GM19025 (cell line): ENCODE measurements around the gene PRPF4.
"Not testable (repeated sequence)": the region's sequence is repeated elsewhere in the genome, so short reads cannot be mapped to it uniquely, and the experiment has no call there.

Experiments used
- ATAC-seq: cut with Tn5 transposase; IDR thresholded peaks from one replicate; pipeline ENCODE4 v1.9.1; 2021; ENCODE audit warnings: mild to moderate bottlenecking, low read depth, moderate library complexity; ENCODE audit not compliant: unreplicated experiment

PRPF4 gene

GRCh38 chr9:113275157-113276131, at the start of gene PRPF4, which contains the start of gene CDC26:
TSS of gene PRPF4 (plus strand) at chr9:113275658. CDS start at chr9:113275744, 86 bp downstream.
TSS of gene CDC26 (minus strand) at chr9:113275572. CDS start at chr9:113272507, 3,065 bp downstream.
- ATAC-seq, result peak; percentile 98

DNA sequence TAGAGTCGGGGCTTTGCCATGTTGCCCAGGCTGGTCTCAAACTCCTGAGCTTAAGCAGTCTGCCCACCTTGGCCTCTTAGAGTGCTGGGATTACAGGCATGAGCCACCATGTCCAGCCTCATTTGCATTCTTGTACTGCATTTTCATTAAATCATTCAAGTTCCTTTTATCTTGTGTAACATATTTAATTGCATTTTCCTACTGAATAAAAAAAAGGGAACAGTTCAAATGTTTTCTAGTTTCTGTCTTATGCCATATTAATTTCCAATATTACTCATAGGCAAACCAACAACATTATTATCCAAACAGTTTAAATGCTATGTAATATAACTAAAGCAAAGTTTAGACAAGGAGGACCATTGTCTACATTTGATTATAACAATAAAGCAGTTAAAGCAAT, 48.0 kb upstream of the PRPF4 start:
- no peak for ATAC-seq

DNA sequence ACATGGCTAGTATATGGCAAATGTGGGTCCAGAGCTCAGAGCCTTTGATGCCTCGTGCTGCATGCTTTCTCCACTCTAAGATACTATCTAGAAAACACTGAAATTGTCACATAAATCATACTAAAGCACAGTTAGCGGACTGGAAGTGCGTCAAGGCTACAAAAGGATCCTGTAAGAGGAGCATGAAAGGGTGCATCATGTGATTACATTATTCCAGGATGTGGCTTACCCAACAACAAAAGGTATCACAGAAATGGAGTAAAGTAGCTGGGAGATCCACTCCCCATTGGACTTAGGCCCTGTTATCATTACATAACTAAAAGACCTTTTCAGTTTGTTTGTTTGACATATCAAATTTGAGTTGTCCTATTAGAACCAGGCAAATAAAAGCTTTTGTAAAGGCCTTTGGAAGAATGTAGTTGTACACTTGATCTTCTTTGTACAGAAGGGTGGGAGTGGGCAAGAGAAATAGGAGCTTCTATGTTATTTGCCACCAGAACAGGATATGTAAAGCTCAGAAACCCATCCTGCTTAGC, 47.3 kb upstream of the PRPF4 start:
- ATAC-seq, result no peak

DNA sequence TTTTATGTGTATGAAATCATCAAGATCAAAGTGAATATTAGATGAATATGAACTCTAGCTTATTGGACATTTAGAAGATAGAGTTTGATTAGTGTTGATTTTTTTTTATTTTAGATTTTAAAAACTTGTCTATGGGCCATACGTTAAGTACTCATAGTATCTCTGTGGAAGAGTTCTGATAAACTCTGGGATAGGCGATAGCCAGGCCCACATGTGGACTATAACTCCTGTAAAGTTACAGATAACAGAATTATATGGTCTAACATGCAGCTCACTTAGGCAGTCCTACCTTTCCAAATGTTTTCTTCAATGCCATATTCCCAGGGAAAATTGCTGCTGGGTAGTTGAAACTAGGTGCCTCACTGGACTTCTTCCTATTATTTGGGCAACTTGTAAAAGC, 43.8 kb upstream of the PRPF4 start:
- ATAC-seq, result no peak

- ATAC-seq, result not testable (repeated sequence)
Observed at GRCh38 chr9:113235701-113236255, 39.7 kb upstream of the PRPF4 start.

DNA sequence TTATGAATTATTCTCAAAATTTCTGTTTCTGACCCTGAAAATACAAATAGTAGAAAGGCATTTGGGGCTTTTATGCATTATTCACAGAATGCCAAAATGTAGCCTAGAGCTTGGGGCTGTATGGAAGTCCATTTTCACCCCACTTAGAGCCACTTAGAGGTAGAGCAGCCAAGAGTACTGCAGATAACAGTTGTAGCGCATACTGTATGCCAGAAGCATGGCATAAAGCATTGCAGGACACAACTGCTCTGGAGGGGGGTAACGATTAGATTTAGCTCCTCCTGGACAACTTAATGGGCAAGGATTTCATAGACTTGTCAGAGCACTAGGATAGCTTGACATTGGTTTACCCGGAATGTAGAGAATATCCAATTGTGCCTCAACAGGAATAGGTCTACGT, 38.4 kb upstream of the PRPF4 start:
- ATAC-seq, result no peak

GRCh38 chr9:113238202-113238858, 37.1 kb upstream of the PRPF4 start:
- no peak for ATAC-seq

GRCh38 chr9:113238859-113239232, 36.6 kb upstream of the PRPF4 start:
- no peak for ATAC-seq

- ATAC-seq, result no peak
Observed at GRCh38 chr9:113241161-113241560, 34.3 kb upstream of the PRPF4 start.

DNA sequence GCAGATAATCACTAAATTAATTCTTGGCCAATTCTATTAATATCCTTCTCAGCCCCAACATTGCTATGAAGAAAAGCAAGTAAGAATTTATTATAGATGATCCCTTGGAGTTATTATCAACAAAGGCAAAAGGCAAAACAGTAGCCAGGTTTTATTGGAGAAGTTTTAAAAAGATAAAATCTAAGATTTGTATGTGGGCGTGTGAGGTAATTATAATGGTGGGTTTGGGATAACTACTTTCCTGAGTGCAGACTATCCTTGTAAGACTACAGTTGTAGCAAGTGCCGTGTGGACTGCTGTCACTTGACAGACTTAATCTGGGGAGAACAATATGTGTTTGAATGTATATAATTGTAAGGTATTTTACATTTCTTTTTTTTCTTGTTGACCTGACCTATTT, 30.9 kb upstream of the PRPF4 start:
- no peak for ATAC-seq

DNA sequence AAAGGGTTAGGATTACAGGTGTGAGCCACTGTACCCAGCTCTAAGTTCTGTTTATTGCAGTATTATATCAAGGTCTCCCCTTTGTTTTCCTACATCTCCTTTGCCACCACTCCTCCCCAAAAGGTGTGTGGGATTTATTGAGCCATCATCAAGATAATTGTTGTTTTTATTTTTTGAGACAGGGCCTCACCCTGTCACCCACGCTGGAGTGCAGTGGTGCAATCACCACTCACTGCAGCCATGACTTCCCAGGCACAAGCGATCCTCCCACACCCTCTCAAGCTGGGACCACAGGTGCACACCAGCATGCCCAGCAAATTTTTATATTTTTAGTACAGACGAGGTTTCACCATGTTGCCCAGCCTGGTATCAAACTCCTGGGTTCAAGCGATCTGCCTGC, 29.6 kb upstream of the PRPF4 start:
- ATAC-seq, result no peak

- ATAC-seq, result no peak
Observed at GRCh38 chr9:113246928-113247327, 28.5 kb upstream of the PRPF4 start.

GRCh38 chr9:113247640-113248039, 27.8 kb upstream of the PRPF4 start:
- ATAC-seq, result no peak

GRCh38 chr9:113249661-113250060, 25.8 kb upstream of the PRPF4 start:
- not testable (repeated sequence) for ATAC-seq

GRCh38 chr9:113250807-113251206, 24.7 kb upstream of the PRPF4 start:
- no peak for ATAC-seq

DNA sequence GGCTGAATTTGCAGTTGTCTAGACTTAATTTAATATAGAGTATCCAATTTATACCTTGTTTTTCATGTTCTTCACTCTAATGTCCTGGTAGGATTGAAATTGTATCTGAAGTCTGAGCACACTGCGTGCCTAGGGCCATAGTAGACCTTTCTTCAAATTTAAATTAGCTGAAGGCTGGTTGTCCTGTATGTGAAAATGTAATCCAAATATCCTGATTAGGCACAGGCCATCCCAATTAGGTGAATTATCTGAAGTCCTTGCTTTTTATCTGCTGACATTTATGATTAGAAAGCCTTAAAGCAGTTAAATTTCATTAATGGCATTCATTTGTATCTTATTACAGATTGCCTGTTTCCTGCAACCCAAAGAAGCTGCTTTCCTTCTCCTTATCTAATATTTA, 20.5 kb upstream of the PRPF4 start:
- no peak for ATAC-seq

- ATAC-seq, result no peak
Observed at GRCh38 chr9:113255438-113255837, 20.0 kb upstream of the PRPF4 start.

DNA sequence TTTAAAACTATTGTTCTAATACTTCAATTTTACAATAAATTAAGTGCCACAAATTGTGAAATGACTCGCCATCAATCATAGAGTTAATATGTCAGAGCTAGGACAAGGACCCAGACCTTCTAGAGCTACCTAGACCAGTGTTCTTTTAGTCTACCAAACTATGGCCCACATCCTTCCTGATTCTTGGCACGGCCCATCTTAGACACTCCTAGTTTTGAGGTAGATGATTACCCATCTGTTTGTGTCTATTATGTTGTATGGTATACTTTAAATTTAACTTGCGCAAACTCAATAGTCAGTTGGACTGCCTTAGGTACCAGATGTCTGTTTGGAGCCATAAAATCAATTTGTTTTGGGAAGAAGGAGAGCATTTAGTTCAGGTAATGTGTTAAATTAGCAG, 17.6 kb upstream of the PRPF4 start:
- no peak for ATAC-seq

- no peak for ATAC-seq
Observed at GRCh38 chr9:113258282-113258681, 17.2 kb upstream of the PRPF4 start.

GRCh38 chr9:113261917-113262671, 13.4 kb upstream of the PRPF4 start:
- ATAC-seq, result no peak
